Right kidney (tissue), 1 donor: ENCODE measurements around the gene ITGA1.

ENCODE experiments used
- DNase-seq: peaks from one replicate; pipeline ENCODE4 v3.0.0-alpha.2; 2016

The ITGA1 gene

GRCh38 chr5:52998552-52999313 is 211.0 kb downstream of the ITGA1 start:
- no peak for DNase-seq

GRCh38 chr5:52999344-52999949 is 211.7 kb downstream of the ITGA1 start:
- DNase-seq: no peak

GRCh38 chr5:53001541-53001940 is 213.8 kb downstream of the ITGA1 start:
- DNase-seq: no peak

- no peak for DNase-seq
Observed at GRCh38 chr5:53002491-53002890, 214.8 kb downstream of the ITGA1 start.

- DNase-seq: no peak
Observed at GRCh38 chr5:53003144-53003543, 215.4 kb downstream of the ITGA1 start.

GRCh38 chr5:53006911-53007890 is 219.5 kb downstream of the ITGA1 start:
- DNase-seq: no peak

- no peak for DNase-seq
Observed at GRCh38 chr5:53008751-53009150, 221.0 kb downstream of the ITGA1 start.
